DMS 273 (cell line): Measurements from ENCODE around the gene NRGN.

Source experiments
- DNase-seq: peaks from one replicate; lab custom pipeline; 2025; ENCODE audit not compliant: unreplicated experiment; lab: John Stamatoyannopoulos, UW

NRGN gene

GRCh38 chr11:124738713-124739478 is 846 bp upstream of the NRGN start:
- no peak for DNase-seq

GRCh38 chr11:124740277-124740882 is 638 bp downstream of the NRGN start:
- DNase-seq: peak; percentile 65

- DNase-seq: no peak
These were observed 2.8 kb downstream of the NRGN start for GRCh38 chr11:124742555-124742954.

GRCh38 chr11:124743050-124743449 is 3.3 kb downstream of the NRGN start:
- DNase-seq: no peak

- no peak for DNase-seq
These were observed 5.6 kb downstream of the NRGN start for GRCh38 chr11:124745270-124745834.

- DNase-seq: no peak
These were observed 6.3 kb downstream of the NRGN start for GRCh38 chr11:124745835-124746620.

GRCh38 chr11:124746621-124747243 is 7.0 kb downstream of the NRGN start:
- no peak for DNase-seq

- no peak for DNase-seq
These were observed 7.8 kb downstream of the NRGN start for GRCh38 chr11:124747406-124748099.

- DNase-seq: no peak
These were observed 8.3 kb downstream of the NRGN start for GRCh38 chr11:124748100-124748418.

GRCh38 chr11:124748481-124749343 is 9.0 kb downstream of the NRGN start:
- DNase-seq: no peak

GRCh38 chr11:124749912-124750311 is 10.2 kb downstream of the NRGN start:
- no peak for DNase-seq

GRCh38 chr11:124751391-124751740 is 11.6 kb downstream of the NRGN start:
- no peak for DNase-seq

- no peak for DNase-seq
These were observed 12.2 kb downstream of the NRGN start, which contains the start of gene VSIG2 for GRCh38 chr11:124751741-124752470. Gene VSIG2, minus strand, starts transcription at chr11:124752255. Its CDS starts 118 bp downstream, at chr11:124752137.

GRCh38 chr11:124752471-124753102 is 12.8 kb downstream of the NRGN start:
- DNase-seq: no peak

GRCh38 chr11:124753205-124753604 is 13.5 kb downstream of the NRGN start:
- peak; percentile 19 for DNase-seq

- DNase-seq: no peak
These were observed 13.9 kb downstream of the NRGN start for GRCh38 chr11:124753624-124754023.

GRCh38 chr11:124754309-124754708 is 14.6 kb downstream of the NRGN start:
- DNase-seq: no peak

- DNase-seq: no peak
These were observed 15.0 kb downstream of the NRGN start for GRCh38 chr11:124754710-124755109.
